ENCODE measurements around the gene TMEM17. TPM values are rescaled to one million over a fixed set of nuclear protein-coding genes. Genes with fewer than 3 reads are reported as not detected.

TMEM17 gene
- total and polyA plus RNA-seq, 2 experiments from 2014 or later = 1.8 to 5.0 TPM

DNA sequence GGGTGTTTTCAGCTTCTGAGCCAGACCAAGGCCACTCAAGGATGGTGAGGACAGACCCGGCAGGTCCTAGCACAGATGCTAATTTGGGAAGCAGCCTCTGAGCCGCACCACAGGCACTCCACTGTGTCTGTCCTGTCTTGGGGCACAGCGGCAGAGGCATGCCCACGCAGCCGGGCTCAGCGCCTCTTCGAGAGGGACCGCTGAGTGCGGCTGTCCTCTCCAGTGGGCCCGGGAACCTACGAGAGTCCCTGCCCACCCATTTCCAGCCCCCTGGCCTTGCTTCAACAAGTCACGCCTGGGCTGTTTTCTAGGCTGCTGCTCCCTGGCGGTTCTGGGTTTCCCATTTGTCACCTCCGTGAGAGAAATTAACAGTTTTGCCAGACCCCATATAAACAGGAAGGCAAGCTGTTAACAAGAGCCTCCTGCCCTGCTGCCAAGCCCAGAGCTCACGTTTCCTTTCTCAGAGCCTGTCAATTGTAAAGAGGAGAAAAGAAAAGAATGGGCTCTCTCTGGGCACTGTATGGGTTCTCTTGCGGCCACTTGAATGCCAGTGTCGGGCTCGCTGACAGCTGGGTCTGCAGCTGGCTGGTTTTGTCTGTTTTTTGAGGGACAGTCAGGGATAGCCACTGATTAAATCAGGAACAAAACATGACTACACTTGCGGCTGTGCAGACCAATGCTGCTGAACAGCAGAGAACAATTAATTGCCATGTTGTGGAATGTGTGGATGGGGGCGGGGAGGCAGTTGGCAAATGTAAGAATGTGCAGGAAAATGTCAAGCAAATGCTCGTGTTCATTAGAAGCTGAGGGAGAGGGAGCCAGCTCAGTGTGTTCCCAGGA, 30.6 kb downstream of the TMEM17 start:
- TF ChIP-seq CTCF (IDR thresholded peaks at IDR 0.05; ENCODE audit: low read depth, low read length) = no peak
- peak overlapping the region; percentile 34 for H3K27ac ChIP-seq
- no peaks in the 10 kb centered on the region for H3K9me3 ChIP-seq (ENCODE audit: low read depth)
- no peaks in the 10 kb centered on the region for H3K27me3 ChIP-seq
- peak; percentile 32 to 46 for DNase-seq (ENCODE audit: low read depth in 1 of 2, low spot score in 1 of 2)
- peaks cover 28% of the 10 kb centered on the region for H3K4me1 ChIP-seq (ENCODE audit: low read depth)
- H3K4me3 ChIP-seq = no peak overlapping the region
- H3K36me3 ChIP-seq = no peaks in the 10 kb centered on the region

GRCh38 chr2:62474176-62474575, 31.8 kb downstream of the TMEM17 start:
- Histone ChIP-seq H3K4me3 (no peak overlapping the region), H3K9me3 (ENCODE audit: low read depth) (no peaks in the 10 kb centered on the region), H3K27ac (no peak overlapping the region), H3K4me1 (ENCODE audit: low read depth) (peaks cover 28% of the 10 kb centered on the region), H3K27me3 (no peaks in the 10 kb centered on the region), H3K36me3 (no peaks in the 10 kb centered on the region)
- TF ChIP-seq CTCF (IDR thresholded peaks at IDR 0.05; ENCODE audit: low read depth, low read length) = no peak
- peak in 1 of 2 donors; percentile 27 for DNase-seq (ENCODE audit: low read depth in 1 of 2, low spot score in 1 of 2)

DNA sequence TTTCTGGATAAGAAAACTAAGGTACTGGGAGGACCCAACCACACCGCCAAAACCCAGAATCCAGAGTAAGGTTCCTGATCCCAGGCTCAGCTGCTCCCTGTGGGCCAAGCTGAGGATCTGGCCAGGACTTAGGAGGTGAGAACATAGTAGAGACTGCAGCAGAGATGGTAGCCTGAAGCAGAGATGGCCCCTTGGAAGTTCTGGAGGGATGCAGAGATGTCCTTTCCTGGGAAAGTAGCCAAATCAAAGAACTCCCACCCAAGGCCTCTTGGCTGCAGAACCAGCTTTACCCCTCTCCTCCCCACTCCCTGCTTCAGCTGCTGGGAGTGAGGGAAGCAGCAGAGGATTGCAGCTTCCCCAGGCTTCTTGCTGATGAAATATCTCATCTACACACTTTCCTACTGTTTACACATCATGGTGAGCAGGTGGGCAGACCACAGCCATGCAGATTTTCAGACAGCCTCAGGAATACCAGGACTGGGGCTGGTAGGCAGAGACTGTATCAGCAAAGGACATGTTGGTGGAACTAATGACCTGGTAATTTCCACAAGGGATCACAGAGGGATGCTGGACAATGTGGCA, 32.7 kb downstream of the TMEM17 start:
- TF ChIP-seq CTCF (IDR thresholded peaks at IDR 0.05; ENCODE audit: low read depth, low read length) = no peak
- no peaks in the 10 kb centered on the region for H3K27me3 ChIP-seq
- H3K4me3 ChIP-seq = no peak overlapping the region
- DNase-seq (ENCODE audit: low read depth in 1 of 2, low spot score in 1 of 2) = no peak
- no peaks in the 10 kb centered on the region for H3K9me3 ChIP-seq (ENCODE audit: low read depth)
- no peak overlapping the region for H3K27ac ChIP-seq
- no peaks in the 10 kb centered on the region for H3K36me3 ChIP-seq
- peaks cover 28% of the 10 kb centered on the region for H3K4me1 ChIP-seq (ENCODE audit: low read depth)

DNA sequence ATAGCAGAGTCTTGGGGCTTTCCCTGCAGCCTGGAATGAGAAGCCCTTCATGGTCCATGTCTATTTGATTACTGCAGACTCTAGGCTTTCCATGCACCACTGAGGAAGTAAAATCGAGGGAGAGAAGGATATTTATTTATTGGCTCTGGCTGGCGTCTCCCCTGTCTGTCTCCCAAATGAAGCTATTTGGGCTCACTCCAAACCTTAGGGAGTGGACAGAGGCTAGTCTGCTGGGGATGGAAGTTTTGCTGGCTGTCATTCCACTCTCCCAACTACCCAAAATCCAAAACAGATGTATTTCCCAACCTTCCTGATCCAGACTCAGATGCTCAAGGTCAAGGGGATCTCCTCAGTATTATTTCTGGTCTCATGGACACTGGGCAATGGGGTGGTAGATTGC, 33.7 kb downstream of the TMEM17 start:
- DNase-seq (ENCODE audit: low read depth in 1 of 2, low spot score in 1 of 2) = no peak
- no peaks in the 10 kb centered on the region for H3K9me3 ChIP-seq (ENCODE audit: low read depth)
- no peak overlapping the region for H3K27ac ChIP-seq
- no peak overlapping the region for H3K4me3 ChIP-seq
- peaks cover 22% of the 10 kb centered on the region for H3K4me1 ChIP-seq (ENCODE audit: low read depth)
- no peaks in the 10 kb centered on the region for H3K27me3 ChIP-seq
- H3K36me3 ChIP-seq = no peaks in the 10 kb centered on the region
- TF ChIP-seq CTCF (IDR thresholded peaks at IDR 0.05; ENCODE audit: low read depth, low read length) = no peak

DNA sequence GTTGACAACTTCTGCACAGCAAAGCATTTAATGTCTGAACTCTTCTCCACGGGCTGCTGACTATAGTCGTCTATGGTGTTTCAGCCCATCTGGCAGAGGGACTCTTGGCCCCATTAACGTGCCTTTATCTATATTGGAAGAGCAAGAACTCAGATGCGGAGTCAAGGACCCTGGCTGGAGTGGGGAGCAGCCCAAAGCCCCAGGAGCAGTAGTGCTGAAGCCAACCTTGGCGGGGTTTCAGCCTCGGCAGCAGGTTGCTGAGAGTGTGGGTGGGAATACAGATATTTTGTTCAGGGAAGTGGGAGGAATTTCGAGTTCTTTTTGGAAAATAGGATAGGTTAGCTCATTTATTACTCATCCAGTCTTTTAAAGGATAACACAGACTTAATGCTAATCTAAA, 34.2 kb downstream of the TMEM17 start:
- Histone ChIP-seq H3K4me1 (ENCODE audit: low read depth) (peaks cover 23% of the 10 kb centered on the region), H3K9me3 (ENCODE audit: low read depth) (no peaks in the 10 kb centered on the region), H3K27ac (no peak overlapping the region), H3K4me3 (no peak overlapping the region), H3K36me3 (no peaks in the 10 kb centered on the region), H3K27me3 (no peaks in the 10 kb centered on the region)
- DNase-seq (ENCODE audit: low read depth in 1 of 2, low spot score in 1 of 2) = no peak
- TF ChIP-seq CTCF (IDR thresholded peaks at IDR 0.05; ENCODE audit: low read depth, low read length) = no peak
